Ishikawa (cell line): ENCODE measurements around the gene ZNF23.

Source experiments
- RAD21 ChIP-seq: IDR thresholded peaks from 2 replicates; pipeline ENCODE4 v1.6.1; 2012; ENCODE audit warnings: low read depth
- YY1 ChIP-seq: IDR thresholded peaks from 2 replicates; pipeline ENCODE4 v1.6.1; 2012; ENCODE audit warnings: low read depth

GRCh38 chr16:71501547-71501946 is 39.5 kb upstream of the ZNF23 start:
- TF ChIP-seq RAD21 (no peak), YY1 (no peak)
